ENCODE results near the gene TSPEAR.
"Not testable (repeated sequence)": the region's sequence is repeated elsewhere in the genome, so short reads cannot be mapped to it uniquely, and the experiment has no call there.

Gene TSPEAR

DNA sequence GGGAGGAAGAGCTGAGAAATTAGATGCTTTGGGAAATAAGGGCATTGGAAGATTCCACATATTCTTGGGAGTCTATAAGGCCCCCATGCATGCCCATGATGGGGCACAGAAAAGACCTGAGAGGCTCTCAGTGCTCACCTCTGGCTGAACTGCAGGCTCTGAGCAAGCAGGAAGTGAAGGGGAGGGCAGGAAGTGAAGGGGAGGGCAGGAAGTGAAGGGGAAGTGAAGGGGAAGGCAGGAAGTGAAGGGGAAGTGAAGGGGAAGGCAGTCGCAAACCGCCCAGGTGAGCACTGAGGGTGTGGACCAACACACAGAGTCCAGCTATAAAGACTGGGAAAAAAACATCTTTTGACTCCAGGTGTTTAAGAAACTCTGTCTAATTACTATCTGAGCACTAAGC, 80.9 kb downstream of the TSPEAR start:
- H3K9ac ChIP-seq (ENCODE audit: low read depth, low read length): no peak overlapping the region
- no peaks in the 10 kb centered on the region for H3K36me3 ChIP-seq (ENCODE audit: control insufficient read depth, insufficient read depth, low read length)
- H3K27me3 ChIP-seq (ENCODE audit: control insufficient read depth, insufficient read depth, low read length): no peaks in the 10 kb centered on the region
- H3K4me3 ChIP-seq (ENCODE audit: low read depth, low read length): no peak overlapping the region
- no peaks in the 10 kb centered on the region for H3K4me1 ChIP-seq (ENCODE audit: control insufficient read depth, insufficient read depth, low read length)
- no peak overlapping the region for H3K27ac ChIP-seq (ENCODE audit: low read depth, low read length)
- H3K9me3 ChIP-seq (ENCODE audit: control insufficient read depth, insufficient read depth, low read length): no peaks in the 10 kb centered on the region

DNA sequence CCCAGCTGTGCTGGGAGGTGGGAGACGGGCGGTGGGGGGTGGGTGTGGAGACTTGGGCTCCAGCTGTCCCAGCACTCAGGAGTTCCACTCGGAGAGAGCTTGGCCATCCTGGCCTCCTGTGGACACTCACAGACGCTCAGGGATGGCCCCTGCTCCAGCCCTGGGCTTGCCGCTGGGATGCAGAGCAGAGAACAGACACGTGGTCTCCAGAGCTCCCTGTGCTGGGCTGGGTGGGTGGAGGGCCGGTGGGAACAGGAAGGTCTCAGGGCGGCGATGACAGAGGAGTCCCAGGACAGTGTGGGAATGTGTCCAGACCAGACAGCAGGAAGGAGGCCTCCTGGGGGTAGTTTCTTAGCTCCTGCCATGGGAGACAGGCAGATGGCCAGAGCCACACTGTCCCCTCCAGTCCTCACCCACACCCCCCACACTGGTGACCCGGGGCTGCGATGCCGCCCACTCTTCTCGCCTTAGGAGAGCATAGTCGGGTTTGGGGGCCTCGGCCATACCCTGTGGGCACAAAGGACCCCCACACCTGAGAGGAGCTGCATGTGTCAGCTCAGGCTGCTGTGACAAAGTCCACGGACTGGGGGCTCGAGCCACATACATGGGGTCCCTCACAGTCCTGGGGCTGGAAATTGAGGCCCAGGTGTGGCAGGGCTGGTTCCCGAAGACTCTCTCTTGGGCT, 82.5 kb downstream of the TSPEAR start:
- Histone ChIP-seq H3K36me3 (ENCODE audit: control insufficient read depth, insufficient read depth, low read length) (no peaks in the 10 kb centered on the region), H3K27me3 (ENCODE audit: control insufficient read depth, insufficient read depth, low read length) (no peaks in the 10 kb centered on the region), H3K4me3 (ENCODE audit: low read depth, low read length) (no peak overlapping the region), H3K9me3 (ENCODE audit: control insufficient read depth, insufficient read depth, low read length) (peaks cover 10% of the 10 kb centered on the region), H3K9ac (ENCODE audit: low read depth, low read length) (no peak overlapping the region), H3K4me1 (ENCODE audit: control insufficient read depth, insufficient read depth, low read length) (no peaks in the 10 kb centered on the region), H3K27ac (ENCODE audit: low read depth, low read length) (no peak overlapping the region)

DNA sequence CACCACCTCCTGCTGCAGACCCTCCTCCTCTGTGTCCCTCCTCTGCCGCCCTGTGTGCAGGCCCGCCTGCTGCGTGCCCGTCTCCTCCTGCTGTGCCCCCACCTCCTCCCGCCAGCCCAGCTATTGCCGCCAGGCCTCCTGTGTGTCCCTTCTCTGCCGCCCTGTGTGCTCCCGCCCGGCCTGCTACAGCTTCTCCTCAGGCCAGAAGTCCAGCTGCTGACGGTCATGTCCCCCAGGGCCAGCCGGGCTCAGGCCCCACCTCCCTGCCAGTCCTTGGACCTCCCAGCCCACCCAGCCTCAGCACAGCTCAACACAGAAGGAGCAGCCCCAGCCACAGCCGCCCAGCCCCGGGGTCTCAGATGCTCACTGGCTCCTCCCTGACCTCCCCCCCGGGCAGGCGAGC, 83.5 kb downstream of the TSPEAR start:
- H3K9ac ChIP-seq (ENCODE audit: low read depth, low read length); H3K27me3 ChIP-seq (ENCODE audit: control insufficient read depth, insufficient read depth, low read length); H3K36me3 ChIP-seq (ENCODE audit: control insufficient read depth, insufficient read depth, low read length); H3K4me3 ChIP-seq (ENCODE audit: low read depth, low read length); H3K27ac ChIP-seq (ENCODE audit: low read depth, low read length); H3K4me1 ChIP-seq (ENCODE audit: control insufficient read depth, insufficient read depth, low read length): not testable (repeated sequence)
- H3K9me3 ChIP-seq (ENCODE audit: control insufficient read depth, insufficient read depth, low read length): peaks cover 20% of the 10 kb centered on the region

DNA sequence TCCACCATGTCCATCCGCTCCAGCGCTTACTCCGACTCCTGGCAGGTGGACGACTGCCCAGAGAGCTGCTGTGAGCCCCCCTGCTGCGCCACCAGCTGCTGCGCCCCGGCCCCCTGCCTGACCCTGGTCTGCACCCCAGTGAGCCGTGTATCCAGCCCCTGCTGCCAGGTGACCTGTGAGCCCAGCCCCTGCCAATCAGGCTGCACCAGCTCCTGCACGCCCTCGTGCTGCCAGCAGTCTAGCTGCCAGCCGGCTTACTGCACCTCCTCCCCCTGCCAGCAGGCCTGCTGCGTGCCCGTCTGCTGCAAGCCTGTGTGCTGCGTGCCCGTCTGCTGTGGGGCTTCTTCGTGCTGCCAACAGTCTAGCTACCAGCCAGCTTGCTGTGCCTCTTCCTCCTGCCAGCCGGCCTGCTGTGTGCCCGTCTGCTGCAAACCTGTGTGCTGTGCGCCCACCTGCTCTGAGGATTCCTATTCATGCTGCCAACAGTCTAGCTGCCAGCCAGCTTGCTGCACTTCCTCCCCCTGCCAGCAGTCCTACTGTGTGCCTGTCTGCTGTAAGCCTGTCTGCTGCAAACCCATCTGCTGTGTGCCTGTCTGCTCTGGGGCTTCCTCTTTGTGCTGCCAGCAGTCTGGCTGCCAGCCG, 84.1 kb downstream of the TSPEAR start:
- not testable (repeated sequence) for H3K36me3 ChIP-seq (ENCODE audit: control insufficient read depth, insufficient read depth, low read length); H3K27me3 ChIP-seq (ENCODE audit: control insufficient read depth, insufficient read depth, low read length); H3K9ac ChIP-seq (ENCODE audit: low read depth, low read length); H3K4me3 ChIP-seq (ENCODE audit: low read depth, low read length); H3K27ac ChIP-seq (ENCODE audit: low read depth, low read length); H3K4me1 ChIP-seq (ENCODE audit: control insufficient read depth, insufficient read depth, low read length)
- H3K9me3 ChIP-seq (ENCODE audit: control insufficient read depth, insufficient read depth, low read length): peaks cover 24% of the 10 kb centered on the region

DNA sequence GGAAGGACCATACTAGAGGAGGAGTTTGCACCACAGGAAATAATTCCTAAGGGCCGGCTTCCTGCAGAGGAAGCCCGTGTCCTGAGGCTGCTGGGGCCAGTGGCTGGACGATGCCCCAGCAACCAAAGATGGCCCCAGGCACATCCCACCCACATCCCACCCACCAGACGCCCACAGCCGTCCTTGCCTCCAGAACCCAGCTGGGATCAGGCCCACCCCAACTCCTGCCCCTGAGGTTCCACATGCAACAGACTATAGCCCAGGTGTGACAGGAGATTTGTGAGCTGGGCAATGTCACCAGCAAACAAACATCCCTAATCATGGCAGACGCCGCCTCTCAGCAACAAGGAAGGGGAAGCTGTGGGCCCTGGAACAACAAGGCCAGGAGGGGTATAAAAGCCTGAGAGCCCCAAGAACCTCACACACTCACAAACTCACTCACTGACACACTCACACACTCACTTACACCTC, 84.7 kb downstream of the TSPEAR start, which contains the start of gene KRTAP10-9:
KRTAP10-9 (plus strand) TSS at position 421 of the 471 bp plus-strand sequence. CDS start 79 bp downstream, outside the sequence.
- H3K4me3 ChIP-seq (ENCODE audit: low read depth, low read length): no peak within 1 kb of the TSS
- H3K4me1 ChIP-seq (ENCODE audit: control insufficient read depth, insufficient read depth, low read length): no peaks in the 10 kb centered on the region
- no peaks in the 10 kb centered on the region for H3K27me3 ChIP-seq (ENCODE audit: control insufficient read depth, insufficient read depth, low read length)
- H3K36me3 ChIP-seq (ENCODE audit: control insufficient read depth, insufficient read depth, low read length): no peaks in the 10 kb centered on the region
- no peak within 1 kb of the TSS for H3K9ac ChIP-seq (ENCODE audit: low read depth, low read length)
- H3K27ac ChIP-seq (ENCODE audit: low read depth, low read length): no peak within 1 kb of the TSS
- peaks cover 25% of the 10 kb centered on the region for H3K9me3 ChIP-seq (ENCODE audit: control insufficient read depth, insufficient read depth, low read length)

DNA sequence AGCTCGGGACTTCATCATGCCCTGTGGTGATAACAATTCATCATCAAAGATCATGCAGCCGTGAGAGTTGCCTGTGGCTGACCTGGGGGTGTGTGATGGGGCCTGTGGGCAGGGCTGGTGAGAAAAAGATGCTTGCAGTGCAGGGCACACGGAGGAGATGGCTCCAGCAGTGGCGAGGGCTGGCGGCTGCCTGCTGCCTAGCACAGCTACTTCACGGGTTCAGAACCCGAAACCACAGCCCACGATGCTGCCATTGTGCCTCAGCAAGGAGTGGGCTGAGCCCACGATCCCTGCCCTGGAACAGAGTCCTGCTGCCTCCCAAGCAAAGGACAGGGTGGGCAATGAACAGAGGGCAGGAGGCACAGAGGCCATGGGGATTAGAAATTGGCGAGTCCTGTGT, 85.1 kb downstream of the TSPEAR start:
- Histone ChIP-seq H3K27ac (ENCODE audit: low read depth, low read length) (no peak overlapping the region), H3K4me1 (ENCODE audit: control insufficient read depth, insufficient read depth, low read length) (no peaks in the 10 kb centered on the region), H3K27me3 (ENCODE audit: control insufficient read depth, insufficient read depth, low read length) (no peaks in the 10 kb centered on the region), H3K9me3 (ENCODE audit: control insufficient read depth, insufficient read depth, low read length) (peaks cover 25% of the 10 kb centered on the region), H3K4me3 (ENCODE audit: low read depth, low read length) (no peak overlapping the region), H3K9ac (ENCODE audit: low read depth, low read length) (no peak overlapping the region), H3K36me3 (ENCODE audit: control insufficient read depth, insufficient read depth, low read length) (no peaks in the 10 kb centered on the region)

DNA sequence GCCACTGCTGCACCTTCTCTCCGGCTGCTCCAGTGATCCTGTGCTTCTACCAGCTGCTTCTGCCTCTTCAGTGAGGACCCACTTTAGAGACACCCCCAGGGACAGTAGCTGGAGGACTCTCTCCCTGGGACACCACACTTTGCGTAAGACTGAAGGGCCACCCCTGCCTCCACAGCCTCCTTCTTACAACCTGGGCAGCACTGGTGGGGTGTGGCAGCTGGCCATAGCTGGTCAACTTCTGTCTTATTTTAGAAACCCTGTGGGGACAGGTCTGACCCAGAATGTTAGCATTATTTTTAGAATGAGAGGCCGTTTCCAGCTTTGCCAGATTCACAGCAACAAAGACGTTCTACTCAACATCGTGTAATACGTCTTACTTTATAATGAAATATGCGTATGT, 85.6 kb downstream of the TSPEAR start:
- Histone ChIP-seq H3K9ac (ENCODE audit: low read depth, low read length) (no peak overlapping the region), H3K9me3 (ENCODE audit: control insufficient read depth, insufficient read depth, low read length) (peaks cover 25% of the 10 kb centered on the region), H3K4me3 (ENCODE audit: low read depth, low read length) (no peak overlapping the region), H3K4me1 (ENCODE audit: control insufficient read depth, insufficient read depth, low read length) (no peaks in the 10 kb centered on the region), H3K27me3 (ENCODE audit: control insufficient read depth, insufficient read depth, low read length) (no peaks in the 10 kb centered on the region), H3K27ac (ENCODE audit: low read depth, low read length) (no peak overlapping the region), H3K36me3 (ENCODE audit: control insufficient read depth, insufficient read depth, low read length) (no peaks in the 10 kb centered on the region)

DNA sequence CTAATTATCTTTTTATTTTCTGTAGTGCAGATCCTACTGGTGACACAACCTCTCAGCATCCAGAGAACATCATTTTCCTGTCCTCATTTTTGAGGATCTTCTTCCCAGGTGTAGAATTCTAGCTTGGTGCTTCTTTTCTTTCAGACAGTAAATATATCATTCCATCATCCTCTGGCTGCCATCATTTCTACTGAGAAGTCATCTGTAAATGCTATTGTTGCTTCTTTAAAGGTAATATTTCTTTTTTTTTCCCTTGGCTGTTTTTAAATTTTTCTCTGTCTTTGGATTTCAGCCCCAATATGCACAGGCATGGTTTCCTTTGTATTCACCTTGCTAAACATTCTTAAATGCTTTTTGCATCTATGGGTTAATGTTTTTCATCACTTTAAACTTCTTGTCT, 87.8 kb downstream of the TSPEAR start:
- H3K27me3 ChIP-seq (ENCODE audit: control insufficient read depth, insufficient read depth, low read length): no peaks in the 10 kb centered on the region
- no peak overlapping the region for H3K27ac ChIP-seq (ENCODE audit: low read depth, low read length)
- no peaks in the 10 kb centered on the region for H3K36me3 ChIP-seq (ENCODE audit: control insufficient read depth, insufficient read depth, low read length)
- no peaks in the 10 kb centered on the region for H3K4me1 ChIP-seq (ENCODE audit: control insufficient read depth, insufficient read depth, low read length)
- peaks cover 31% of the 10 kb centered on the region for H3K9me3 ChIP-seq (ENCODE audit: control insufficient read depth, insufficient read depth, low read length)
- H3K4me3 ChIP-seq (ENCODE audit: low read depth, low read length): no peak overlapping the region
- no peak overlapping the region for H3K9ac ChIP-seq (ENCODE audit: low read depth, low read length)

DNA sequence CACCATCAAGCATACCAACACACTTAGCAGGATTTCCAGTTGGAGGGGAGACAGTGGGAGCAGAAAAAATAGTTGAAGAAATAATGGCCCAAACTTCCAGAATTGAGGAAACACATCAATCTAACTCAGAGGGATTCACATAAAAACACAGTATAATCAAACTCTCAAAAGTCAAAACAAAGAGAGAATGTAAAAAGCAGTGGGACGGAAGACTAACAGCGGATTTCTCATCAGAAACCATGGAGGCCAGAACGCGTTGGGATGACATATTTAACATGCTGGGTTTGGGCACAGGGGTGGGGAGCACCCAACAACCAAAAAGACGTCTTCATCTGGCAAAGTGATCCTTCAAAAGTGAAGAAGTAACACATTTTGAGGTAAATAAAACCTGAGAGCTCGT, 91.5 kb downstream of the TSPEAR start:
- no peak overlapping the region for H3K4me3 ChIP-seq (ENCODE audit: low read depth, low read length)
- H3K9me3 ChIP-seq (ENCODE audit: control insufficient read depth, insufficient read depth, low read length): peaks cover 31% of the 10 kb centered on the region
- no peaks in the 10 kb centered on the region; the same call in 1 of the 2 replicates for H3K4me1 ChIP-seq (ENCODE audit: control insufficient read depth, insufficient read depth, low read length)
- H3K27ac ChIP-seq (ENCODE audit: low read depth, low read length): no peak overlapping the region
- H3K36me3 ChIP-seq (ENCODE audit: control insufficient read depth, insufficient read depth, low read length): no peaks in the 10 kb centered on the region
- H3K9ac ChIP-seq (ENCODE audit: low read depth, low read length): no peak overlapping the region
- H3K27me3 ChIP-seq (ENCODE audit: control insufficient read depth, insufficient read depth, low read length): no peaks in the 10 kb centered on the region

DNA sequence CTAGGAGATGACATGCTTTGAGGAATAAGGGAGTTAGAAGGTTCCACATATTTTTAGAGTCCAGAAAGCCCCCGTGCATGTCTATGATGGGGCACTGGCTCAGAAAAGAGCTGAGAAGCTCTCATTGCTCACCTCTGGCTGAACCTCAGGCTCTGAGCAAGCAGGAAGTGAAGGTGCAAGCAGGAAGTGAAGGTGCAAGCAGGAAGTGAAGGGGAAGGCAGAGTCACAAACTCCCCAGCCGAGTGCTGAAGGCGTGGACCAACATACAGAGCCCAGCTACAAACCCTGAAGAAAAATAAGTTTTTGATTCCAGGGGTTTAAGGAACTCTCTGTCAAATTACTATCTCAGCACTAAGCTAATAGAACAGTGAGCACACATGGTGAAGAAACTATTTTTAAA, 92.5 kb downstream of the TSPEAR start:
- H3K36me3 ChIP-seq (ENCODE audit: control insufficient read depth, insufficient read depth, low read length): no peaks in the 10 kb centered on the region
- H3K27ac ChIP-seq (ENCODE audit: low read depth, low read length): no peak overlapping the region
- peaks cover 22% of the 10 kb centered on the region for H3K9me3 ChIP-seq (ENCODE audit: control insufficient read depth, insufficient read depth, low read length)
- H3K4me3 ChIP-seq (ENCODE audit: low read depth, low read length): no peak overlapping the region
- no peak overlapping the region for H3K9ac ChIP-seq (ENCODE audit: low read depth, low read length)
- H3K4me1 ChIP-seq (ENCODE audit: control insufficient read depth, insufficient read depth, low read length): no peaks in the 10 kb centered on the region; the same call in 1 of the 2 replicates
- no peaks in the 10 kb centered on the region for H3K27me3 ChIP-seq (ENCODE audit: control insufficient read depth, insufficient read depth, low read length)

DNA sequence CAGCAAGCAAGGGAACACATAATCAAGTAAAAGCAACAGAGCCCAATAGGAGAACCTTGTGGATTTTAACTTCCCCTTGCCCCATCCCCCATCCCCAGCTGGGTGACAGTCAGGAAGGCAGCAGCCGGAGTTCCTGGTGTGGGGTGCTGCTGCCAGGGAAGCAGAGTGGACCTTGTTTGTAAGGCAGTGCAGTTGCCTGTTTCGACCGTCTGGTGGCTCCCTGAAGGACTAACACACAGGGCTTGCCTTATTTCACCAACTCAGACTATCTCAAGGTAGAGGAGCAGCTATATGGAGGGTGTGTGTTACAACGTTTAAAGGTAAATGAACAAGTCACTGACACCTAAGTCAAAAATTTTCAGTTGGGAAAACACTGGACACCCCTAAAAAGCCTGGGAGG, 92.9 kb downstream of the TSPEAR start:
- Histone ChIP-seq H3K9me3 (ENCODE audit: control insufficient read depth, insufficient read depth, low read length) (peaks cover 18% of the 10 kb centered on the region), H3K4me3 (ENCODE audit: low read depth, low read length) (no peak overlapping the region), H3K27me3 (ENCODE audit: control insufficient read depth, insufficient read depth, low read length) (no peaks in the 10 kb centered on the region), H3K36me3 (ENCODE audit: control insufficient read depth, insufficient read depth, low read length) (no peaks in the 10 kb centered on the region), H3K4me1 (ENCODE audit: control insufficient read depth, insufficient read depth, low read length) (no peaks in the 10 kb centered on the region; the same call in 1 of the 2 replicates), H3K9ac (ENCODE audit: low read depth, low read length) (no peak overlapping the region), H3K27ac (ENCODE audit: low read depth, low read length) (no peak overlapping the region)

All from HUES48 (cell line).